ENCODE results near the gene DTNB.

Gene DTNB

GRCh38 chr2:25335971-25336370, 337.4 kb downstream of the DTNB start:
- no peak for DNase-seq

- no peak for DNase-seq
Measured at GRCh38 chr2:25335204-25335603, 338.2 kb downstream of the DTNB start.

GRCh38 chr2:25334482-25334881, 338.9 kb downstream of the DTNB start:
- DNase-seq: no peak

GRCh38 chr2:25333981-25334380, 339.4 kb downstream of the DTNB start:
- DNase-seq: no peak

- no peak for DNase-seq
Measured at GRCh38 chr2:25332571-25332970, 340.8 kb downstream of the DTNB start.

- no peak for DNase-seq
Measured at GRCh38 chr2:25331686-25332365, 341.6 kb downstream of the DTNB start.

GRCh38 chr2:25330937-25331336, 342.4 kb downstream of the DTNB start:
- DNase-seq: no peak

- DNase-seq: no peak
Measured at GRCh38 chr2:25330273-25330672, 343.1 kb downstream of the DTNB start.

GRCh38 chr2:25328152-25329085, 345.0 kb downstream of the DTNB start:
- DNase-seq: no peak
